Measurements from ENCODE around the gene COPE. TPM values are rescaled to one million over a fixed set of nuclear protein-coding genes. Genes with fewer than 3 reads are reported as not detected.
A peak's percentile ranks its signal among the peaks of the same experiment; 100 is the strongest.

The COPE gene
- total RNA-seq, 1 experiment from 2014 or later = 177 TPM

DNA sequence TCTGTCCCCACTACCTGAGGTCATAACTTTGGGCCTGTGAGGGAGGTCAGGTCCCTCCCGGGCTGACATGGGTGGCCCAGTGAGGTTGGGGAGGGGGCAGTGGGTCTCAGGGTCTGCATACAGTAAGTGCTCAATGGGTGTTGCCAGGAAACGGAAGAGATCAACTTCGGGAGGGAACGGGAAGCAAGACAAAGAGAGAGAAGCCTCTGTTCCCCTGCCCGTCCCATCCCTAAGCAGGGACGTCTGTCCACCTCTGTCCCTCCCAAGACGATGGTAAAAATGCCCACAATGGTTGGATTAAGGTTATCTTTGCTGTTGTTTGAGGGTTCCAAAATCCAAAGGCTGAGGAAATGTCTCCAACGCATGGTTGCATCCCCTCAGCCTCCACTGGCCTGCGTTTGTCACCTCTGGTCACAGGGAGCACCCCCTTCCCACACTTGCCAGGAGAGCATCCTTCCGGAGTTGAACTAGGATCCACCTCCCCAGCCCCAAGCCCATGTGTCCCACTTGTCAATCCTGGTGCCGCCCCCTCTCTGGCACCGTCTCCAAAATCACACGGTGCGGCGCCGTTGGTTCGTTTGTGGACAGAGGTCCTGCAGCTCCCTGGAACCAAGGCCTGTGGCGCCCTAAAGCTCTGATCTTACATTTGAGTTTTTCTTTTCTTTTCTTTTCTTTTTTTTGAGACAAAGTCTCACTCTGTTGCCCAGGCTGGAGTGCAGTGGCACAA lies 22.6 kb upstream of the COPE start:
- peak overlapping the region; percentile 77 for H3K27ac ChIP-seq (ENCODE audit: low read length)
- no TSS peak for BruUV-seq (replicated peaks)

DNA sequence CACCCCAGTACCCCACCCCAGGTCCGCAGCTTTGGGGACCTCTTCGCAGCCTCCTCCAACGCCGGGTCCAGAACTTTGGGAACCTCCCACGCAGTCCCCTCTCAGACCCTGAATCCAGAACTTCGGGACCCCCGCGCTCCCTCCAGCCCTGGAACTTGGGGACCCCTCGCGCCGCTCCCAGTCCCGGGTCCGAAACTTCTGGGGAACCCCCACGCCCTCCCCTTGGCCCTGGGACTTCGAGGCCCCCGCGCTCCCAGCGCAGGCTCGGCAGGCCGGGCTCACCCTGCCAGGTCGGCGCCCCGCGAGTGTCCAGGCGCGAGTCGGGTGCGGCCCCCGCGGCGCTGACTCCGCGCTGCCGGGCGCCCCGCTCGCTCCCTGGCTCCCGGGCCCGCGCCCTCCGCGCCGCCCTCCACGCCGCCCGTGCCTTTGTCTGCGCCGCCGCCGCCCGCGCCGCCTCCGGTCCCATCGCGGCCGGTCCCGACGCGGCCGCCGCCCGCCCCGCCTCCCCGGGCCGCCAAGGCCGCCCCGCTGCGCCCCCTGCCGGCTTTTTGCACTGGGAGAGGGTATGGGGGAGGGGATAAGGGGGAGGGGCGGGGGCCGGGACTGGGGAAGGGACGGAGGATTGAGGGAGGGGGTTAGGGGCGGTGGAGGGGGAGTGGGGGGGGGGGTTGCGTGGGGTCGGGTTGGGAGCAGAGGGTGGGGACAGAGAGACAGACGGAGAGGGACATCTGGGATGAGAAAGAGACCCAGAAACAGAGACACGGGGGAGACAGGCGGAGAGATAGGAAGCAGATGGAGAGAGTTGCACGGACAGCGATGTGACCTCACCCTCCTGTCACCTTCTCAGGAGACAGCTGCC lies 21.8 kb upstream of the COPE start, which contains the start of gene HOMER3:
HOMER3 (minus strand) TSS at position 449 of the 859 bp plus-strand sequence. CDS start 2,235 bp downstream, outside the sequence.
- no peaks in the 10 kb centered on the region for H3K27me3 ChIP-seq (ENCODE audit: control insufficient read depth, insufficient read depth, low read length)
- peak within 1 kb of the TSS; percentile 77 for H3K27ac ChIP-seq (ENCODE audit: low read length)
- ChIA-PET POLR2A (no interaction called here), CTCF (interaction anchor here (0.6 kb wide), 1 partner anchor 279 kb away, joined by 3 read pairs; no protein-coding TSS in a partner anchor)
- H3K4me3 ChIP-seq (ENCODE audit: low read depth in 2 of 2, low read length in 2 of 2) = peak within 1 kb of the TSS; percentile 69 to 74
- in situ Hi-C loops (cut with HindIII; ENCODE audit: low pct_unique_long_range_greater_than_20kb, low sequenced_read_pairs) (no loop called here), intact Hi-C loops (cut with micrococcal nuclease; ENCODE audit: unreplicated experiment) (no loop called here)
- no TSS peak for BruUV-seq (replicated peaks)
- H3K9me3 ChIP-seq (ENCODE audit: control insufficient read depth, insufficient read depth, low read depth, low read length) = no peaks in the 10 kb centered on the region
- peaks cover 5% of the 10 kb centered on the region for H3K4me1 ChIP-seq (ENCODE audit: control insufficient read depth, insufficient read depth, low read length)
- no peak for DNase-seq (ENCODE audit: low read depth, low spot score)
- peak; percentile 89 for ATAC-seq
- peaks cover 2% of the 10 kb centered on the region; the same call in 1 of the 2 replicates for H3K36me3 ChIP-seq (ENCODE audit: control insufficient read depth, insufficient read depth, low read length)
- TF ChIP-seq, protein P1, sequence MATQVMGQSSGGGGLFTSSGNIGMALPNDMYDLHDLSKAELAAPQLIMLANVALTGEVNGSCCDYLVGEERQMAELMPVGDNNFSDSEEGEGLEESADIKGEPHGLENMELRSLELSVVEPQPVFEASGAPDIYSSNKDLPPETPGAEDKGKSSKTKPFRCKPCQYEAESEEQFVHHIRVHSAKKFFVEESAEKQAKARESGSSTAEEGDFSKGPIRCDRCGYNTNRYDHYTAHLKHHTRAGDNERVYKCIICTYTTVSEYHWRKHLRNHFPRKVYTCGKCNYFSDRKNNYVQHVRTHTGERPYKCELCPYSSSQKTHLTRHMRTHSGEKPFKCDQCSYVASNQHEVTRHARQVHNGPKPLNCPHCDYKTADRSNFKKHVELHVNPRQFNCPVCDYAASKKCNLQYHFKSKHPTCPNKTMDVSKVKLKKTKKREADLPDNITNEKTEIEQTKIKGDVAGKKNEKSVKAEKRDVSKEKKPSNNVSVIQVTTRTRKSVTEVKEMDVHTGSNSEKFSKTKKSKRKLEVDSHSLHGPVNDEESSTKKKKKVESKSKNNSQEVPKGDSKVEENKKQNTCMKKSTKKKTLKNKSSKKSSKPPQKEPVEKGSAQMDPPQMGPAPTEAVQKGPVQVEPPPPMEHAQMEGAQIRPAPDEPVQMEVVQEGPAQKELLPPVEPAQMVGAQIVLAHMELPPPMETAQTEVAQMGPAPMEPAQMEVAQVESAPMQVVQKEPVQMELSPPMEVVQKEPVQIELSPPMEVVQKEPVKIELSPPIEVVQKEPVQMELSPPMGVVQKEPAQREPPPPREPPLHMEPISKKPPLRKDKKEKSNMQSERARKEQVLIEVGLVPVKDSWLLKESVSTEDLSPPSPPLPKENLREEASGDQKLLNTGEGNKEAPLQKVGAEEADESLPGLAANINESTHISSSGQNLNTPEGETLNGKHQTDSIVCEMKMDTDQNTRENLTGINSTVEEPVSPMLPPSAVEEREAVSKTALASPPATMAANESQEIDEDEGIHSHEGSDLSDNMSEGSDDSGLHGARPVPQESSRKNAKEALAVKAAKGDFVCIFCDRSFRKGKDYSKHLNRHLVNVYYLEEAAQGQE (IDR thresholded peaks at IDR 0.05; ENCODE audit: insufficient read depth in 1 of 2, low read depth in 2 of 2, low read length in 1 of 2) = no peak
- TF ChIP-seq, protein P2, sequence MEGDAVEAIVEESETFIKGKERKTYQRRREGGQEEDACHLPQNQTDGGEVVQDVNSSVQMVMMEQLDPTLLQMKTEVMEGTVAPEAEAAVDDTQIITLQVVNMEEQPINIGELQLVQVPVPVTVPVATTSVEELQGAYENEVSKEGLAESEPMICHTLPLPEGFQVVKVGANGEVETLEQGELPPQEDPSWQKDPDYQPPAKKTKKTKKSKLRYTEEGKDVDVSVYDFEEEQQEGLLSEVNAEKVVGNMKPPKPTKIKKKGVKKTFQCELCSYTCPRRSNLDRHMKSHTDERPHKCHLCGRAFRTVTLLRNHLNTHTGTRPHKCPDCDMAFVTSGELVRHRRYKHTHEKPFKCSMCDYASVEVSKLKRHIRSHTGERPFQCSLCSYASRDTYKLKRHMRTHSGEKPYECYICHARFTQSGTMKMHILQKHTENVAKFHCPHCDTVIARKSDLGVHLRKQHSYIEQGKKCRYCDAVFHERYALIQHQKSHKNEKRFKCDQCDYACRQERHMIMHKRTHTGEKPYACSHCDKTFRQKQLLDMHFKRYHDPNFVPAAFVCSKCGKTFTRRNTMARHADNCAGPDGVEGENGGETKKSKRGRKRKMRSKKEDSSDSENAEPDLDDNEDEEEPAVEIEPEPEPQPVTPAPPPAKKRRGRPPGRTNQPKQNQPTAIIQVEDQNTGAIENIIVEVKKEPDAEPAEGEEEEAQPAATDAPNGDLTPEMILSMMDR (IDR thresholded peaks at IDR 0.05) = peak; percentile 82; the same call in 1 of the 2 replicates

More for the DNA sequence above, 22.6 kb upstream of the COPE start:
- ChIA-PET POLR2A (interaction anchor here (0.5 kb wide), 1 partner anchor 42 kb away, joined by 3 read pairs; no protein-coding TSS in a partner anchor), CTCF (interaction anchor here (0.7 kb wide), 1 partner anchor 15 kb away, joined by 3 read pairs; no protein-coding TSS in a partner anchor)
- peak overlapping the region; percentile 20 to 34 for H3K4me3 ChIP-seq (ENCODE audit: low read depth in 2 of 2, low read length in 2 of 2)
- DNase-seq (ENCODE audit: low read depth, low spot score) (no peak), ATAC-seq (no peak)
- intact Hi-C loops (cut with micrococcal nuclease; ENCODE audit: unreplicated experiment) = no loop called here
- in situ Hi-C loops (cut with HindIII; ENCODE audit: low pct_unique_long_range_greater_than_20kb, low sequenced_read_pairs) = no loop called here
- TF ChIP-seq, protein P1 (IDR thresholded peaks at IDR 0.05; ENCODE audit: insufficient read depth in 1 of 2, low read depth in 2 of 2, low read length in 1 of 2) = no peak
- TF ChIP-seq SIN3A (IDR thresholded peaks at IDR 0.05; ENCODE audit: borderline replicate concordance, insufficient read depth, low read depth, low read length) (no peak), TCF7L2 (IDR thresholded peaks at IDR 0.05; ENCODE audit: low read depth, low read length) (no peak), POLR2AphosphoS5 (IDR thresholded peaks at IDR 0.05; ENCODE audit: low read depth, low read length) (no peak)
- TF ChIP-seq, protein P2 (IDR thresholded peaks at IDR 0.05) = no peak
- H3K9me3 ChIP-seq (ENCODE audit: control insufficient read depth, insufficient read depth, low read depth, low read length) = no peaks in the 10 kb centered on the region
- H3K27me3 ChIP-seq (ENCODE audit: control insufficient read depth, insufficient read depth, low read length) = no peaks in the 10 kb centered on the region
- H3K36me3 ChIP-seq (ENCODE audit: control insufficient read depth, insufficient read depth, low read length) = peaks cover 2% of the 10 kb centered on the region; the same call in 1 of the 2 replicates
- peaks cover 5% of the 10 kb centered on the region for H3K4me1 ChIP-seq (ENCODE audit: control insufficient read depth, insufficient read depth, low read length)

Data from Panc1 (cell line).